ENCODE measurements around the gene CRABP2. TPM values are rescaled to one million over a fixed set of nuclear protein-coding genes. Genes with fewer than 3 reads are reported as not detected.

Gene CRABP2
- total RNA-seq, 1 experiment from 2014 or later, result 209 TPM

GRCh38 chr1:156744344-156744743 lies 39.0 kb upstream of the CRABP2 start:
- Histone ChIP-seq H4K20me1 (ENCODE audit: insufficient read depth) (no peaks in the 10 kb centered on the region), H3K36me3 (ENCODE audit: control insufficient read depth in 1 of 2, insufficient read depth in 2 of 2, low read length in 2 of 2) (peaks cover 16 to 21% of the 10 kb centered on the region in 2 experiments; a peak in 2 of 4 replicates), H3K4me1 (ENCODE audit: control insufficient read depth in 1 of 2, insufficient read depth in 2 of 2, low read length in 2 of 2) (peaks cover 34 to 62% of the 10 kb centered on the region in 2 experiments), H3K27ac (ENCODE audit: low read depth, low read length) (no peak overlapping the region; the same call in 1 of the 2 replicates), H3K9me2 (ENCODE audit: insufficient read depth) (no peaks in the 10 kb centered on the region), H3K4me2 (ENCODE audit: low read length) (no peak overlapping the region), H3K79me2 (ENCODE audit: insufficient read depth, low read length) (peaks cover 77% of the 10 kb centered on the region), H3K27me3 (ENCODE audit: insufficient read depth, low read length) (no peaks in the 10 kb centered on the region), H3K9me3 (ENCODE audit: control insufficient read depth in 1 of 2, insufficient read depth in 1 of 2, low read depth in 1 of 2, low read length in 2 of 2) (no peaks in the 10 kb centered on the region), H2AFZ (ENCODE audit: low read depth, low read length, poor library complexity, severe bottlenecking) (no peak overlapping the region), H3K9ac (ENCODE audit: low read length) (no peak overlapping the region), H3K4me3 (replicated peaks in 1 of 2; ENCODE audit: low read depth in 1 of 2, low read length in 2 of 2) (no peak overlapping the region)
- ChIA-PET POLR2A (interaction anchor here (0.7 kb wide), 1 partner anchor 16 kb away, joined by 7 read pairs; the partner anchor contains the start of gene ISG20L2), CTCF (interaction anchor here (0.7 kb wide), 1 partner anchor 146 kb away, joined by 3 read pairs; no protein-coding TSS in a partner anchor), RAD21 (ENCODE audit: low non-redundant PET in 1 of 2, low total read pairs in 2 of 2, uncharacterized antibody in 2 of 2, unreplicated experiment in 2 of 2) (no interaction called here)
- intact Hi-C loops (cut with micrococcal nuclease), result loop anchor here (10.0 kb wide), 1 partner anchor 240 kb away; the partner anchor contains the start of gene MEF2D
- TF ChIP-seq CEBPB (IDR thresholded peaks at IDR 0.05; ENCODE audit: low read depth) (no peak), YY1 (IDR thresholded peaks at IDR 0.05; ENCODE audit: extremely low read depth, insufficient replicate concordance, low read depth, low read length) (no peak), CBX3 (IDR thresholded peaks at IDR 0.05; ENCODE audit: low read depth) (no peak), CTCF (IDR thresholded peaks at IDR 0.05 in 2 of 3, conservative IDR thresholded peaks at IDR 0.05 in 1 of 3; ENCODE audit: borderline replicate concordance in 1 of 3, insufficient read depth in 1 of 3, low read depth in 2 of 3, low read length in 2 of 3) (no peak), MAX (IDR thresholded peaks at IDR 0.05) (no peak), POLR2AphosphoS5 (IDR thresholded peaks at IDR 0.05; ENCODE audit: low read depth, low read length) (no peak), REST (IDR thresholded peaks at IDR 0.05; ENCODE audit: low read depth) (no peak)
- no peak for DNase-seq (ENCODE audit: low read depth, low spot score)
- BruUV-seq (replicated peaks), result no TSS peak
- no peak for ATAC-seq

Data from HCT116 (cell line).